Measurements from ENCODE around the gene PKN1. TPM values are rescaled to one million over a fixed set of nuclear protein-coding genes. Genes with fewer than 3 reads are reported as not detected.

The PKN1 gene
- total RNA-seq, 1 experiment from 2014 or later = 257 TPM

DNA sequence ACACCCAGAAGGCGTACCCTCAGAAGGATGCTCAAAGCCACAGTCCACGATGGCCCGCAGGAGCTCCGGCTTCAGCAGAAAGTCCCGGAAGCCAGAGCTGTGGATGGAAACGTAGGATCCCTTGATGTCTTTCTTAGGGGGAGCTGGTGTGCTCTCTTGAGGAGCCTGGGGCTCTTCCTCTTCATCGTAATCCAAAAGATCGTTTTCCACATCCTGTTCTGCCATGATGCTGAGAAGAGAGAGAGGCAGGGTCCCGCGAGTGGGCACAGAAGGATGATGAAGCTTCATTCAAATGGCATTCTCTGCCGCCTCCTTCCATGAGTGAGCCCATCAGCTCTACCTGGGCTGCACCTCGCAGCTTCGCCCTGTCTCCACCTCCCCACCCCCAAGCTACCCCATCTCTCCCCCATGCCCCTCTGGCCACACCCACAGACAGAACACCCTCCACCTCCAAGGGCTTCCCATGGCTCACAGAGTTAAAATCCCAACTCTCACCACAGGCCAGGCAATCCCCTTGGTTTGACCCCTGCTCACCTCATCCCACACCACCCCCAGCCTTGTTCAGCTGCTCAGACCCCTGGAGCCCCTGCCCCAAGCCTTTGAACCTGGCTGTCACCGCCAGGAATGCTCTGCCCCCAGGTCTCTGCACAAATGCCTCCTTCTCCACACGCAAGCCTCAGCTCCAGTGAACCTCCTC is 20.0 kb upstream of the PKN1 start:
- Histone ChIP-seq H3K27me3 (ENCODE audit: insufficient read depth, low read depth) (no peaks in the 10 kb centered on the region), H2AFZ (no peak overlapping the region), H3K9me2 (ENCODE audit: insufficient read depth) (no peaks in the 10 kb centered on the region), H3K4me2 (no peak overlapping the region), H3K9me3 (ENCODE audit: insufficient read depth, low read depth) (no peaks in the 10 kb centered on the region), H3K4me1 (replicated peaks; ENCODE audit: insufficient read depth) (peaks cover 18% of the 10 kb centered on the region), H4K20me1 (ENCODE audit: insufficient read depth) (peaks cover 91% of the 10 kb centered on the region), H3K36me3 (ENCODE audit: low read depth) (peaks cover 45% of the 10 kb centered on the region), H3K27ac (no peak overlapping the region), H3K79me2 (ENCODE audit: low read depth) (peaks cover 67% of the 10 kb centered on the region), H3K4me3 (no peak overlapping the region), H3F3A (ENCODE audit: insufficient read depth, low read depth) (peaks cover 58% of the 10 kb centered on the region; the same call in 1 of the 2 replicates)
- TF ChIP-seq, protein P1, sequence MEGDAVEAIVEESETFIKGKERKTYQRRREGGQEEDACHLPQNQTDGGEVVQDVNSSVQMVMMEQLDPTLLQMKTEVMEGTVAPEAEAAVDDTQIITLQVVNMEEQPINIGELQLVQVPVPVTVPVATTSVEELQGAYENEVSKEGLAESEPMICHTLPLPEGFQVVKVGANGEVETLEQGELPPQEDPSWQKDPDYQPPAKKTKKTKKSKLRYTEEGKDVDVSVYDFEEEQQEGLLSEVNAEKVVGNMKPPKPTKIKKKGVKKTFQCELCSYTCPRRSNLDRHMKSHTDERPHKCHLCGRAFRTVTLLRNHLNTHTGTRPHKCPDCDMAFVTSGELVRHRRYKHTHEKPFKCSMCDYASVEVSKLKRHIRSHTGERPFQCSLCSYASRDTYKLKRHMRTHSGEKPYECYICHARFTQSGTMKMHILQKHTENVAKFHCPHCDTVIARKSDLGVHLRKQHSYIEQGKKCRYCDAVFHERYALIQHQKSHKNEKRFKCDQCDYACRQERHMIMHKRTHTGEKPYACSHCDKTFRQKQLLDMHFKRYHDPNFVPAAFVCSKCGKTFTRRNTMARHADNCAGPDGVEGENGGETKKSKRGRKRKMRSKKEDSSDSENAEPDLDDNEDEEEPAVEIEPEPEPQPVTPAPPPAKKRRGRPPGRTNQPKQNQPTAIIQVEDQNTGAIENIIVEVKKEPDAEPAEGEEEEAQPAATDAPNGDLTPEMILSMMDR (conservative IDR thresholded peaks at IDR 0.05) = no peak
- no peak for TF ChIP-seq EZH2 (IDR thresholded peaks at IDR 0.05; ENCODE audit: low read depth)
- intact Hi-C loops (cut with micrococcal nuclease; ENCODE audit: unreplicated experiment) = no loop called here
- BruUV-seq (replicated peaks) = no TSS peak
- ChIA-PET CTCF (no interaction called here), POLR2A (ENCODE audit: unreplicated experiment) (interaction anchor here (0.7 kb wide), 1 partner anchor 617 kb away, joined by 10 read pairs; no protein-coding TSS in a partner anchor)
- DNase-seq = no peak

DNA sequence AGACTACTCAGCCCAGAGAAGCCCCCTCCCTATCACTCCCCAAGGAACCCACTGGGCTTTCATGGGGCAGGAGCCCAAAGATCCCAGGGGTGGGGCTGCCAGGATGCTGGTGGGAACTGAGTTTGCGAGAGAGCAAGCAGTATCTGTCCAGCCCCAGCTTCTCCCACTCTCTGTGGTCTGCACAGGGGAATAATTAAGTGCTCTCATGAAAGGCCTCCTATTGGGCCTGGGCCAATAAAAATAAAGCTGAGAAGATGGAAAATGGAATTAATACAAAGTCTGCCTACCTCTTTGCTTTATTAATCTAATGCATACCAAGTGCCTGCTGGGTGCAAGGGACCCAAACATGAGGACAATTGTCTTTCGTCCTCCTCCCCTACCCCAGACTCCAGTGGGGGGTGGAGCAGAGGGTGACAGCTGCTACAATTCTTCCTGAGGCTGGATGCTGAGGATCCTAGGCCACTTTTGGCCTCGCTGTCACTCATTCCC is 19.4 kb upstream of the PKN1 start:
- peaks cover 97% of the 10 kb centered on the region for H4K20me1 ChIP-seq (ENCODE audit: insufficient read depth)
- no peaks in the 10 kb centered on the region for H3K9me2 ChIP-seq (ENCODE audit: insufficient read depth)
- BruUV-seq (replicated peaks) = no TSS peak
- no peak for TF ChIP-seq EZH2 (IDR thresholded peaks at IDR 0.05; ENCODE audit: low read depth)
- TF ChIP-seq, protein P1 (conservative IDR thresholded peaks at IDR 0.05) = no peak
- no peaks in the 10 kb centered on the region for H3K9me3 ChIP-seq (ENCODE audit: insufficient read depth, low read depth)
- no peak overlapping the region for H3K4me3 ChIP-seq
- no peak overlapping the region for H3K4me2 ChIP-seq
- peaks cover 73% of the 10 kb centered on the region for H3K79me2 ChIP-seq (ENCODE audit: low read depth)
- DNase-seq = no peak
- POLR2A ChIA-PET (ENCODE audit: unreplicated experiment) = no interaction called here
- peaks cover 52% of the 10 kb centered on the region; the same call in 1 of the 2 replicates for H3F3A ChIP-seq (ENCODE audit: insufficient read depth, low read depth)
- intact Hi-C loops (cut with micrococcal nuclease; ENCODE audit: unreplicated experiment) = no loop called here
- peaks cover 18% of the 10 kb centered on the region for H3K4me1 ChIP-seq (replicated peaks; ENCODE audit: insufficient read depth)
- no peaks in the 10 kb centered on the region for H3K27me3 ChIP-seq (ENCODE audit: insufficient read depth, low read depth)
- H3K27ac ChIP-seq = no peak overlapping the region
- H3K36me3 ChIP-seq (ENCODE audit: low read depth) = peaks cover 45% of the 10 kb centered on the region
- no peak overlapping the region for H2AFZ ChIP-seq
- CTCF ChIA-PET = no interaction called here

DNA sequence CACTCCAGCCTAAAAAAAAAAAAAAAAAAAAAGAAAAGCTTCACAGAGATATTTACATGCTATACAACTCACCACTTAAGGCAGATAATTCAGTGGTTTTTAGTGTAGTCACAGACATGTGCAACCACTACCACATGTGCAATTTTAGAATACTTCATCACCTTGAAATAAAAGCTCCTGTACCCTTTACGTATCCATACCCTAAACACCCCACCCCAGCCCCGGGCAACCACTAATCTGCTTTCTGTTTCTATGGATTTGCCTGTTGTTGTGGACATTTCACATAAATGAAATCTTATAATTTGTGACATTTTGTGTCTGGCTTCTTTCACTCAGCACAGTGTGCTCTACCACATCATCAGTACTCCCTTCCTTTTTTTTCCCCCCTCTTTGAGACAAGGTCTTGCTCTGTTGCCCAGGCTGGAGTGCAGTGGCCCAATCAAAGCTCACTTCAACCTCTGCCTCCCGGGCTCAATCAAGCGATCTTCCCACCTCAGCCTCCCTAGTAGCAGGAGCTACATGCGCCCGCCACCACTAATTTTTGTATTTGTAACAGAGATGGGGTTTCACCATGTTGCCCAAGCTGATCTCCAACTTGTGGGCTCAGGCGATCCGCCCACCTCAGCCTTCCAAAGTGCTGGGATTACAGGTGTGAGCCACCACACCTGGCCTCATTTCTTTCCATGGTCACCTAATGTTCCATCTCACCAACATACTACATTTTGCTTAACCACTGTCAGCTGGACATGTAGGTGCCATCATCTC is 18.0 kb upstream of the PKN1 start:
- H3K79me2 ChIP-seq (ENCODE audit: low read depth) = peaks cover 75% of the 10 kb centered on the region
- H3K36me3 ChIP-seq (ENCODE audit: low read depth) = peaks cover 32% of the 10 kb centered on the region
- no peak overlapping the region for H3K4me2 ChIP-seq
- ChIA-PET CTCF (no interaction called here), POLR2A (ENCODE audit: unreplicated experiment) (no interaction called here)
- peaks cover 23% of the 10 kb centered on the region for H3K4me1 ChIP-seq (replicated peaks; ENCODE audit: insufficient read depth)
- no peaks in the 10 kb centered on the region for H3K27me3 ChIP-seq (ENCODE audit: insufficient read depth, low read depth)
- 0 out of 2 replicates have a peak, but pooled peaks cover 4% of the 10 kb centered on the region for H3K9me2 ChIP-seq (ENCODE audit: insufficient read depth)
- no peak overlapping the region for H2AFZ ChIP-seq
- H3K27ac ChIP-seq = no peak overlapping the region
- DNase-seq = no peak
- TF ChIP-seq, protein P1 (conservative IDR thresholded peaks at IDR 0.05) = no peak
- TF ChIP-seq EZH2 (IDR thresholded peaks at IDR 0.05; ENCODE audit: low read depth) = no peak
- peaks cover 38% of the 10 kb centered on the region; the same call in 1 of the 2 replicates for H3F3A ChIP-seq (ENCODE audit: insufficient read depth, low read depth)
- H3K4me3 ChIP-seq = no peak overlapping the region
- peaks cover 85% of the 10 kb centered on the region for H4K20me1 ChIP-seq (ENCODE audit: insufficient read depth)
- H3K9me3 ChIP-seq (ENCODE audit: insufficient read depth, low read depth) = no peaks in the 10 kb centered on the region
- intact Hi-C loops (cut with micrococcal nuclease; ENCODE audit: unreplicated experiment) = no loop called here
- BruUV-seq (replicated peaks) = no TSS peak

Measured in PC-9 (cell line).